ENCODE measurements around the gene GRID1. TPM values are rescaled to one million over a fixed set of nuclear protein-coding genes. Genes with fewer than 3 reads are reported as not detected.

GRID1 gene
- total RNA-seq, 1 donor from 2014 or later, result 1.1 TPM

- no peak for DNase-seq (ENCODE audit: low read depth, low spot score)
- Mint-ChIP-seq H3K4me1 (no peaks in the 10 kb centered on the region), H3K27me3 (ENCODE audit: low read depth) (no peaks in the 10 kb centered on the region), H3K4me3 (no peak overlapping the region), H3K27ac (ENCODE audit: unreplicated experiment) (no peak overlapping the region), H3K9me3 (no peaks in the 10 kb centered on the region), H3K36me3 (ENCODE audit: low read depth) (no peaks in the 10 kb centered on the region)
- TF ChIP-seq CTCF (conservative IDR thresholded peaks at IDR 0.05), result no peak
These were observed 320.7 kb downstream of the GRID1 start for GRCh38 chr10:86045896-86046295.

GRCh38 chr10:86044029-86044428 lies 322.6 kb downstream of the GRID1 start:
- no peak for TF ChIP-seq CTCF (conservative IDR thresholded peaks at IDR 0.05)
- Mint-ChIP-seq H3K4me1 (no peaks in the 10 kb centered on the region), H3K4me3 (no peak overlapping the region), H3K27me3 (ENCODE audit: low read depth) (no peaks in the 10 kb centered on the region), H3K36me3 (ENCODE audit: low read depth) (no peaks in the 10 kb centered on the region), H3K27ac (ENCODE audit: unreplicated experiment) (no peak overlapping the region), H3K9me3 (no peaks in the 10 kb centered on the region)
- no peak for DNase-seq (ENCODE audit: low read depth, low spot score)

GRCh38 chr10:86043236-86043635 lies 323.4 kb downstream of the GRID1 start:
- Mint-ChIP-seq H3K9me3 (no peaks in the 10 kb centered on the region), H3K36me3 (ENCODE audit: low read depth) (no peaks in the 10 kb centered on the region), H3K27me3 (ENCODE audit: low read depth) (peaks cover 2% of the 10 kb centered on the region), H3K4me3 (no peak overlapping the region), H3K4me1 (no peaks in the 10 kb centered on the region), H3K27ac (ENCODE audit: unreplicated experiment) (no peak overlapping the region)
- DNase-seq (ENCODE audit: low read depth, low spot score), result no peak
- no peak for TF ChIP-seq CTCF (conservative IDR thresholded peaks at IDR 0.05)

GRCh38 chr10:86042161-86042560 lies 324.4 kb downstream of the GRID1 start:
- peaks cover 2% of the 10 kb centered on the region for H3K27me3 Mint-ChIP-seq (ENCODE audit: low read depth)
- no peak overlapping the region for H3K4me3 Mint-ChIP-seq
- no peak for DNase-seq (ENCODE audit: low read depth, low spot score)
- no peaks in the 10 kb centered on the region for H3K36me3 Mint-ChIP-seq (ENCODE audit: low read depth)
- no peak for TF ChIP-seq CTCF (conservative IDR thresholded peaks at IDR 0.05)
- H3K9me3 Mint-ChIP-seq, result no peaks in the 10 kb centered on the region
- no peaks in the 10 kb centered on the region for H3K4me1 Mint-ChIP-seq
- H3K27ac Mint-ChIP-seq (ENCODE audit: unreplicated experiment), result no peak overlapping the region

GRCh38 chr10:86041116-86041515 lies 325.5 kb downstream of the GRID1 start:
- no peak for DNase-seq (ENCODE audit: low read depth, low spot score)
- no peak for TF ChIP-seq CTCF (conservative IDR thresholded peaks at IDR 0.05)
- no peaks in the 10 kb centered on the region for H3K36me3 Mint-ChIP-seq (ENCODE audit: low read depth)
- no peak overlapping the region for H3K27ac Mint-ChIP-seq (ENCODE audit: unreplicated experiment)
- no peak overlapping the region for H3K4me3 Mint-ChIP-seq
- no peaks in the 10 kb centered on the region for H3K9me3 Mint-ChIP-seq
- peaks cover 2% of the 10 kb centered on the region for H3K27me3 Mint-ChIP-seq (ENCODE audit: low read depth)
- no peaks in the 10 kb centered on the region for H3K4me1 Mint-ChIP-seq

GRCh38 chr10:86038371-86038770 lies 328.2 kb downstream of the GRID1 start:
- Mint-ChIP-seq H3K4me3 (no peak overlapping the region), H3K4me1 (no peaks in the 10 kb centered on the region), H3K36me3 (ENCODE audit: low read depth) (no peaks in the 10 kb centered on the region), H3K27me3 (ENCODE audit: low read depth) (peaks cover 2% of the 10 kb centered on the region), H3K27ac (ENCODE audit: unreplicated experiment) (no peak overlapping the region), H3K9me3 (no peaks in the 10 kb centered on the region)
- no peak for DNase-seq (ENCODE audit: low read depth, low spot score)
- TF ChIP-seq CTCF (conservative IDR thresholded peaks at IDR 0.05), result no peak

Measured in neural crest cell (in vitro differentiated cells).